Liver (tissue), 9 donors: Measurements from ENCODE around the gene PCDHAC1. TPM values are rescaled to one million over a fixed set of nuclear protein-coding genes. Genes with fewer than 3 reads are reported as not detected.
A peak's percentile ranks its signal among the peaks of the same experiment; 100 is the strongest.

Source experiments
- DNase-seq: peaks from one replicate; pipeline ENCODE4 v3.0.0-alpha.2; 2017; ENCODE audit warnings: low spot score
- H3K27ac ChIP-seq, 2 donors: one replicate each; pipeline ENCODE4 v1.7.0; 2013; ENCODE audit warnings: inconsistent platforms in 2 of 2, low read length in 2 of 2, control low read depth in 1 of 2, low read depth in 1 of 2, mild to moderate bottlenecking in 1 of 2
- H3K27me3 ChIP-seq, 4 donors: one replicate each; pipeline versions ENCODE4 v1.6.1 to v1.7.0; 2013; ENCODE audit warnings: low read length in 3 of 4, inconsistent platforms in 1 of 4, mild to moderate bottlenecking in 1 of 4, moderate library complexity in 1 of 4; ENCODE audit not compliant: control insufficient read depth in 4 of 4, insufficient read depth in 4 of 4
- H3K36me3 ChIP-seq, 4 donors: one replicate each; pipeline versions ENCODE4 v1.6.1 to v1.7.0; 2013; ENCODE audit warnings: low read length in 3 of 4, mild to moderate bottlenecking in 3 of 4, low read depth in 1 of 4, moderate library complexity in 1 of 4; ENCODE audit not compliant: control insufficient read depth in 4 of 4, insufficient read depth in 3 of 4
- H3K4me1 ChIP-seq, 4 donors: one replicate each; pipeline versions ENCODE4 v1.6.1 to v1.7.0; 2013; ENCODE audit warnings: low read length in 3 of 4, mild to moderate bottlenecking in 3 of 4, moderate library complexity in 1 of 4; ENCODE audit not compliant: control insufficient read depth in 4 of 4, insufficient read depth in 4 of 4
- H3K4me3 ChIP-seq, 3 donors: one replicate each; pipeline versions ENCODE4 v1.6.1 to v1.7.0; 2013; ENCODE audit warnings: low read length in 3 of 3, control low read depth in 1 of 3, low read depth in 1 of 3, mild to moderate bottlenecking in 1 of 3
- H3K9ac ChIP-seq, 2 donors: one replicate each; pipeline ENCODE4 v1.7.0; 2013; ENCODE audit warnings: low read length in 2 of 2, mild to moderate bottlenecking in 2 of 2, moderate library complexity in 2 of 2, control low read depth in 1 of 2, low read depth in 1 of 2
- H3K9me3 ChIP-seq, 4 donors: one replicate each; pipeline versions ENCODE4 v1.6.1 to v1.7.0; 2013; ENCODE audit warnings: low read length in 3 of 4; ENCODE audit not compliant: control insufficient read depth in 4 of 4
- EGR1 ChIP-seq, 2 donors: IDR thresholded peaks; 2 replicates each; pipeline ENCODE4 v1.6.1; 2016 to 2018; ENCODE audit warnings: antibody characterized with exemption in 2 of 2, low read depth in 2 of 2
- FOXA2 ChIP-seq: IDR thresholded peaks from 2 replicates; pipeline ENCODE4 v1.6.1; 2016; ENCODE audit warnings: antibody characterized with exemption
- GABPA ChIP-seq, 2 donors: IDR thresholded peaks in 1 of 2; conservative IDR thresholded peaks in 1 of 2; 2 replicates each; pipeline ENCODE4 v1.6.1; 2016; ENCODE audit warnings: antibody characterized with exemption in 2 of 2, mild to moderate bottlenecking in 1 of 2, moderate library complexity in 1 of 2
- HNF4A ChIP-seq, 2 donors: conservative IDR thresholded peaks; 2 replicates each; pipeline ENCODE4 v1.6.1; 2016; ENCODE audit warnings: antibody characterized with exemption in 2 of 2, mild to moderate bottlenecking in 2 of 2
- JUND ChIP-seq, 2 donors: IDR thresholded peaks; 2 replicates each; pipeline ENCODE4 v1.6.1; 2016; ENCODE audit warnings: antibody characterized with exemption in 2 of 2
- NR2F2 ChIP-seq: IDR thresholded peaks from 2 replicates; pipeline ENCODE4 v1.6.1; 2016; ENCODE audit warnings: antibody characterized with exemption
- RAD21 ChIP-seq, 2 donors: IDR thresholded peaks; 2 replicates each; pipeline ENCODE4 v1.6.1; 2016; ENCODE audit warnings: antibody characterized with exemption in 2 of 2, mild to moderate bottlenecking in 2 of 2
- RXRA ChIP-seq, 2 donors: IDR thresholded peaks; 2 replicates each; pipeline ENCODE4 v1.6.1; 2017 to 2018; ENCODE audit warnings: antibody characterized with exemption in 2 of 2, mild to moderate bottlenecking in 1 of 2
- SP1 ChIP-seq: IDR thresholded peaks from 2 replicates; pipeline ENCODE4 v1.6.1; 2018; ENCODE audit warnings: antibody characterized with exemption, mild to moderate bottlenecking
- TAF1 ChIP-seq: conservative IDR thresholded peaks from 2 replicates; pipeline ENCODE4 v1.6.1; 2016; ENCODE audit warnings: antibody characterized with exemption, mild to moderate bottlenecking
- YY1 ChIP-seq: IDR thresholded peaks from 2 replicates; pipeline ENCODE4 v1.6.1; 2016; ENCODE audit warnings: antibody characterized with exemption, mild to moderate bottlenecking
- WGBS: extraction: QIAGEN DNeasy Blood & Tissue Kit; methylation state at CpG from one replicate; pipeline ENCODE4 v1.1.7; 2013; 5-methylcytosine and 5-hydroxymethylcytosine counted together
- polyA plus RNA-seq, 2 donors: library from polyadenylated mRNA; stranded (reverse) in 1 of 2; unstranded in 1 of 2; fragments of 200-250 nt in 1 of 2; fragments of >200 nt in 1 of 2; fragmentation: Nextera tagmentation in 1 of 2; extraction: Ambion mirVana in 1 of 2; gene quantifications; one replicate each; pipeline versions ENCODE4 v1.2.1 to v1.2.3, GENCODE V29; 2013 to 2015
- total RNA-seq, 2 donors: library from RNA; depleted of rRNA; stranded (reverse); fragments of >200 nt; gene quantifications; one replicate each; pipeline ENCODE4 v1.2.3, GENCODE V29; 2014
- TF ChIP-seq, protein P1 (sequence below): IDR thresholded peaks from 2 replicates; pipeline ENCODE4 v1.6.1; 2016; ENCODE audit warnings: antibody characterized with exemption, mild to moderate bottlenecking
- TF ChIP-seq, protein P2 (sequence below): IDR thresholded peaks from 2 replicates; pipeline ENCODE4 v1.6.1; 2016; ENCODE audit warnings: antibody characterized with exemption
- TF ChIP-seq, protein P3 (sequence below): fragments of 150-350 bp; IDR thresholded peaks from 2 replicates; pipeline ENCODE4 v1.5.1; 2017; ENCODE audit warnings: improper control_type of control experiment, low read depth, low read length; ENCODE audit not compliant: missing input control
- TF ChIP-seq, protein P4 (sequence below): IDR thresholded peaks from 2 replicates; pipeline ENCODE4 v1.6.1; 2016; ENCODE audit warnings: antibody characterized with exemption
- TF ChIP-seq, protein P5 (sequence below): IDR thresholded peaks from 2 replicates; pipeline ENCODE4 v1.6.1; 2016; ENCODE audit warnings: antibody characterized with exemption
- donor health status: healthy.
- donor health status: healthy.
- donor health status: healthy.
- donor health status: healthy.
- donor health status: healthy.

Gene PCDHAC1
- total and polyA plus RNA-seq, 4 donors = under 0.01 to 0.25 (median 0.13) TPM; not detected in 1

DNA sequence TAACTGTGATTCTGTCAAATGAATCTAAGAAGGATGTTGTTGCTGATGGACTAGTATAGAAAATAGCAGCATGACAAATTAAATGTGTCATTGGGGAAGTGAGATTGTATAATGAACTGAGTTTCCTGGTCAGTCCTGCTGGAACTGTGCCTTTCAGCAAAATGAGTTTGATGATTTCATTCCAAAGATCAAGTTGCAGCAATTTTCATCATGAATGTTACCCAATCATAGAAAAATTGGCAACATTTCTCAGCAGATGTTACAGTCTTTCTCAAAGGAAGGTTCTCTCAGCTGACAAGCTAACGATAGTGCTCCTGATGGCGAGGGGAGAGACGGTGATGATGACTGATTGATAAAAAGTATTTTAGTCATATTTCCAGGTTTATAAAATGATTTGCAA, 50.9 kb downstream of the PCDHAC1 start (continued):
- TF ChIP-seq, protein P1, sequence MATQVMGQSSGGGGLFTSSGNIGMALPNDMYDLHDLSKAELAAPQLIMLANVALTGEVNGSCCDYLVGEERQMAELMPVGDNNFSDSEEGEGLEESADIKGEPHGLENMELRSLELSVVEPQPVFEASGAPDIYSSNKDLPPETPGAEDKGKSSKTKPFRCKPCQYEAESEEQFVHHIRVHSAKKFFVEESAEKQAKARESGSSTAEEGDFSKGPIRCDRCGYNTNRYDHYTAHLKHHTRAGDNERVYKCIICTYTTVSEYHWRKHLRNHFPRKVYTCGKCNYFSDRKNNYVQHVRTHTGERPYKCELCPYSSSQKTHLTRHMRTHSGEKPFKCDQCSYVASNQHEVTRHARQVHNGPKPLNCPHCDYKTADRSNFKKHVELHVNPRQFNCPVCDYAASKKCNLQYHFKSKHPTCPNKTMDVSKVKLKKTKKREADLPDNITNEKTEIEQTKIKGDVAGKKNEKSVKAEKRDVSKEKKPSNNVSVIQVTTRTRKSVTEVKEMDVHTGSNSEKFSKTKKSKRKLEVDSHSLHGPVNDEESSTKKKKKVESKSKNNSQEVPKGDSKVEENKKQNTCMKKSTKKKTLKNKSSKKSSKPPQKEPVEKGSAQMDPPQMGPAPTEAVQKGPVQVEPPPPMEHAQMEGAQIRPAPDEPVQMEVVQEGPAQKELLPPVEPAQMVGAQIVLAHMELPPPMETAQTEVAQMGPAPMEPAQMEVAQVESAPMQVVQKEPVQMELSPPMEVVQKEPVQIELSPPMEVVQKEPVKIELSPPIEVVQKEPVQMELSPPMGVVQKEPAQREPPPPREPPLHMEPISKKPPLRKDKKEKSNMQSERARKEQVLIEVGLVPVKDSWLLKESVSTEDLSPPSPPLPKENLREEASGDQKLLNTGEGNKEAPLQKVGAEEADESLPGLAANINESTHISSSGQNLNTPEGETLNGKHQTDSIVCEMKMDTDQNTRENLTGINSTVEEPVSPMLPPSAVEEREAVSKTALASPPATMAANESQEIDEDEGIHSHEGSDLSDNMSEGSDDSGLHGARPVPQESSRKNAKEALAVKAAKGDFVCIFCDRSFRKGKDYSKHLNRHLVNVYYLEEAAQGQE = no peak

DNA sequence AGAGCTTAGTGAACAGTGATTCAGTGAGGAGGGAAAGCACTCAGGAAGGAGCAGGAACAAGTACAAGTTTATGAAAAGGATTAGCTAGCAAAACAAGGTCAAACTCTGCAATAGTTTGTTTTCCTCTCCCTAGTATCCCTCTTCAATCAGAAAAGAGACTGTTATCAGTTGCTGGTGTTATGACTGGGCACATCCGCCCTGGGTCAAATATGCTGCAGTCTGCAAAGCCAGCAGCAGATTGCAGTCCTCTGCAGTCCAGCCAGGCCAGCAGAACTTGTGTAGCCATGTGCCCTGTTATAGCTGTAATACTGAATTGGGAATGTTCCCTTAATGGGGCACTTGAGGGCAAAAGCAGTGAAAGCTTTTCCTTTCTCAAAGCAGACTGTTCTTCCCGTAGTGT, 52.2 kb downstream of the PCDHAC1 start:
- Histone ChIP-seq H3K4me3 (no peak overlapping the region), H3K9ac (no peak overlapping the region), H3K9me3 (no peaks in the 10 kb centered on the region), H3K4me1 (peaks cover 1 to 32% (median 27%) of the 10 kb centered on the region in 4 donors), H3K36me3 (no peaks in the 10 kb centered on the region), H3K27me3 (no peaks in the 10 kb centered on the region), H3K27ac (peak overlapping the region; percentile 71 to 74)
- TF ChIP-seq SP1 (no peak), NR2F2 (peak; percentile 61), FOXA2 (no peak), RXRA (IDR thresholded peaks at IDR 0.05) (peak in 1 of 2 donors; percentile 19), GABPA (IDR thresholded peaks at IDR 0.05 in 1 of 2, conservative IDR thresholded peaks at IDR 0.05 in 1 of 2) (peak in 1 of 2 donors; percentile 9), EGR1 (IDR thresholded peaks at IDR 0.05; ENCODE audit: low read depth in 2 of 2) (no peak), YY1 (no peak)
- TF ChIP-seq, protein P2, sequence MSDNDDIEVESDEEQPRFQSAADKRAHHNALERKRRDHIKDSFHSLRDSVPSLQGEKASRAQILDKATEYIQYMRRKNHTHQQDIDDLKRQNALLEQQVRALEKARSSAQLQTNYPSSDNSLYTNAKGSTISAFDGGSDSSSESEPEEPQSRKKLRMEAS = peak; percentile 22
- TF ChIP-seq, protein P1 = peak; percentile 65
- DNase-seq = no peak
- 38% methylated on average over 2 of the region's 2 CpGs for WGBS

DNA sequence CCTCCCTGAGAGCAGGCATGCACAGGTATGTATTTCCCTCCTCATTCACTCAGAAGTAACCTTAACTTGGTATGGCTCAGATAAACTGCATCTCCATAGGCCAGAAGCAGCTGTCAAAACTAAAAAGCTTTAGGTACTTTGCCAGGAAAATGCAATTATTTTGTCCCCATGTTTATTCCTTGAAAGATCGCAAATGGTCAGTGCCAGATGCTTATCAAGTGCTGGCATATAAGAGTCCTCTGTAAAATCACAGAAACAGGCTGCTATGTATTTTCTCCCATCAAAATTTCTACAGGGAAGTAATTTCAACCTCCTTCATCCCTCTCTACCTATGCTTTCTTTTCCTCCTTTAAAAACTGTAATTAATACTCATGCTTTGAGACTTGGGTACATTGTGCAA, 52.9 kb downstream of the PCDHAC1 start:
- H3K4me3 ChIP-seq = no peak overlapping the region
- peaks cover 1 to 32% (median 27%) of the 10 kb centered on the region in 4 donors for H3K4me1 ChIP-seq
- no peaks in the 10 kb centered on the region for H3K27me3 ChIP-seq
- no peak overlapping the region for H3K27ac ChIP-seq
- DNase-seq = no peak
- TF ChIP-seq, protein P3, sequence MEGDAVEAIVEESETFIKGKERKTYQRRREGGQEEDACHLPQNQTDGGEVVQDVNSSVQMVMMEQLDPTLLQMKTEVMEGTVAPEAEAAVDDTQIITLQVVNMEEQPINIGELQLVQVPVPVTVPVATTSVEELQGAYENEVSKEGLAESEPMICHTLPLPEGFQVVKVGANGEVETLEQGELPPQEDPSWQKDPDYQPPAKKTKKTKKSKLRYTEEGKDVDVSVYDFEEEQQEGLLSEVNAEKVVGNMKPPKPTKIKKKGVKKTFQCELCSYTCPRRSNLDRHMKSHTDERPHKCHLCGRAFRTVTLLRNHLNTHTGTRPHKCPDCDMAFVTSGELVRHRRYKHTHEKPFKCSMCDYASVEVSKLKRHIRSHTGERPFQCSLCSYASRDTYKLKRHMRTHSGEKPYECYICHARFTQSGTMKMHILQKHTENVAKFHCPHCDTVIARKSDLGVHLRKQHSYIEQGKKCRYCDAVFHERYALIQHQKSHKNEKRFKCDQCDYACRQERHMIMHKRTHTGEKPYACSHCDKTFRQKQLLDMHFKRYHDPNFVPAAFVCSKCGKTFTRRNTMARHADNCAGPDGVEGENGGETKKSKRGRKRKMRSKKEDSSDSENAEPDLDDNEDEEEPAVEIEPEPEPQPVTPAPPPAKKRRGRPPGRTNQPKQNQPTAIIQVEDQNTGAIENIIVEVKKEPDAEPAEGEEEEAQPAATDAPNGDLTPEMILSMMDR = no peak
- TF ChIP-seq GABPA (IDR thresholded peaks at IDR 0.05 in 1 of 2, conservative IDR thresholded peaks at IDR 0.05 in 1 of 2) (no peak), HNF4A (conservative IDR thresholded peaks at IDR 0.05) (no peak), FOXA2 (no peak), RAD21 (IDR thresholded peaks at IDR 0.05) (no peak), TAF1 (no peak), SP1 (no peak), EGR1 (IDR thresholded peaks at IDR 0.05; ENCODE audit: low read depth in 2 of 2) (no peak), JUND (IDR thresholded peaks at IDR 0.05) (no peak), YY1 (no peak)
- TF ChIP-seq, protein P4, sequence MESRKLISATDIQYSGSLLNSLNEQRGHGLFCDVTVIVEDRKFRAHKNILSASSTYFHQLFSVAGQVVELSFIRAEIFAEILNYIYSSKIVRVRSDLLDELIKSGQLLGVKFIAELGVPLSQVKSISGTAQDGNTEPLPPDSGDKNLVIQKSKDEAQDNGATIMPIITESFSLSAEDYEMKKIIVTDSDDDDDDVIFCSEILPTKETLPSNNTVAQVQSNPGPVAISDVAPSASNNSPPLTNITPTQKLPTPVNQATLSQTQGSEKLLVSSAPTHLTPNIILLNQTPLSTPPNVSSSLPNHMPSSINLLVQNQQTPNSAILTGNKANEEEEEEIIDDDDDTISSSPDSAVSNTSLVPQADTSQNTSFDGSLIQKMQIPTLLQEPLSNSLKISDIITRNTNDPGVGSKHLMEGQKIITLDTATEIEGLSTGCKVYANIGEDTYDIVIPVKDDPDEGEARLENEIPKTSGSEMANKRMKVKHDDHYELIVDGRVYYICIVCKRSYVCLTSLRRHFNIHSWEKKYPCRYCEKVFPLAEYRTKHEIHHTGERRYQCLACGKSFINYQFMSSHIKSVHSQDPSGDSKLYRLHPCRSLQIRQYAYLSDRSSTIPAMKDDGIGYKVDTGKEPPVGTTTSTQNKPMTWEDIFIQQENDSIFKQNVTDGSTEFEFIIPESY = no peak
- TF ChIP-seq, protein P5, sequence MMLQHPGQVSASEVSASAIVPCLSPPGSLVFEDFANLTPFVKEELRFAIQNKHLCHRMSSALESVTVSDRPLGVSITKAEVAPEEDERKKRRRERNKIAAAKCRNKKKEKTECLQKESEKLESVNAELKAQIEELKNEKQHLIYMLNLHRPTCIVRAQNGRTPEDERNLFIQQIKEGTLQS = no peak
- H3K36me3 ChIP-seq = no peaks in the 10 kb centered on the region
- no peaks in the 10 kb centered on the region for H3K9me3 ChIP-seq
- WGBS = 84% methylated on average over 1 of the region's 1 CpG
- no peak overlapping the region for H3K9ac ChIP-seq
